GM18517 (cell line): ENCODE measurements around the gene GPC6.
"Not testable (repeated sequence)": the region's sequence is repeated elsewhere in the genome, so short reads cannot be mapped to it uniquely, and the experiment has no call there.

ENCODE experiments used
- ATAC-seq: cut with Tn5 transposase; IDR thresholded peaks from one replicate; pipeline ENCODE4 v1.9.1; 2021; ENCODE audit warnings: mild to moderate bottlenecking, moderate library complexity; ENCODE audit not compliant: unreplicated experiment

Gene GPC6

GRCh38 chr13:94329754-94330551, 1103.3 kb downstream of the GPC6 start:
- no peak for ATAC-seq

GRCh38 chr13:94330552-94331071, 1104.0 kb downstream of the GPC6 start:
- no peak for ATAC-seq

- ATAC-seq, result no peak
These were observed 1104.7 kb downstream of the GPC6 start for GRCh38 chr13:94331281-94331680.

GRCh38 chr13:94332359-94333096, 1105.9 kb downstream of the GPC6 start:
- ATAC-seq, result no peak

- no peak for ATAC-seq
These were observed 1106.7 kb downstream of the GPC6 start for GRCh38 chr13:94333131-94333820.

- no peak for ATAC-seq
These were observed 1109.3 kb downstream of the GPC6 start for GRCh38 chr13:94335761-94336526.

- no peak for ATAC-seq
These were observed 1112.6 kb downstream of the GPC6 start for GRCh38 chr13:94339116-94339687.

- ATAC-seq, result no peak
These were observed 1116.0 kb downstream of the GPC6 start for GRCh38 chr13:94342436-94343242.

GRCh38 chr13:94343243-94343585, 1116.6 kb downstream of the GPC6 start:
- ATAC-seq, result no peak

GRCh38 chr13:94343687-94344086, 1117.1 kb downstream of the GPC6 start:
- ATAC-seq, result not testable (repeated sequence)

- no peak for ATAC-seq
These were observed 1117.7 kb downstream of the GPC6 start for GRCh38 chr13:94344126-94344818.

GRCh38 chr13:94345374-94346195, 1119.0 kb downstream of the GPC6 start:
- no peak for ATAC-seq

- no peak for ATAC-seq
These were observed 1119.8 kb downstream of the GPC6 start for GRCh38 chr13:94346261-94347019.

- ATAC-seq, result no peak
These were observed 1124.8 kb downstream of the GPC6 start for GRCh38 chr13:94351292-94351990.

GRCh38 chr13:94352057-94352456, 1125.5 kb downstream of the GPC6 start:
- ATAC-seq, result no peak

GRCh38 chr13:94353167-94353710, 1126.6 kb downstream of the GPC6 start:
- no peak for ATAC-seq

- no peak for ATAC-seq
These were observed 1133.3 kb downstream of the GPC6 start for GRCh38 chr13:94359875-94360274.
